ENCODE data around the gene MICOS13.
"Not testable (repeated sequence)": the region's sequence is repeated elsewhere in the genome, so short reads cannot be mapped to it uniquely, and the experiment has no call there.

The MICOS13 gene

DNA sequence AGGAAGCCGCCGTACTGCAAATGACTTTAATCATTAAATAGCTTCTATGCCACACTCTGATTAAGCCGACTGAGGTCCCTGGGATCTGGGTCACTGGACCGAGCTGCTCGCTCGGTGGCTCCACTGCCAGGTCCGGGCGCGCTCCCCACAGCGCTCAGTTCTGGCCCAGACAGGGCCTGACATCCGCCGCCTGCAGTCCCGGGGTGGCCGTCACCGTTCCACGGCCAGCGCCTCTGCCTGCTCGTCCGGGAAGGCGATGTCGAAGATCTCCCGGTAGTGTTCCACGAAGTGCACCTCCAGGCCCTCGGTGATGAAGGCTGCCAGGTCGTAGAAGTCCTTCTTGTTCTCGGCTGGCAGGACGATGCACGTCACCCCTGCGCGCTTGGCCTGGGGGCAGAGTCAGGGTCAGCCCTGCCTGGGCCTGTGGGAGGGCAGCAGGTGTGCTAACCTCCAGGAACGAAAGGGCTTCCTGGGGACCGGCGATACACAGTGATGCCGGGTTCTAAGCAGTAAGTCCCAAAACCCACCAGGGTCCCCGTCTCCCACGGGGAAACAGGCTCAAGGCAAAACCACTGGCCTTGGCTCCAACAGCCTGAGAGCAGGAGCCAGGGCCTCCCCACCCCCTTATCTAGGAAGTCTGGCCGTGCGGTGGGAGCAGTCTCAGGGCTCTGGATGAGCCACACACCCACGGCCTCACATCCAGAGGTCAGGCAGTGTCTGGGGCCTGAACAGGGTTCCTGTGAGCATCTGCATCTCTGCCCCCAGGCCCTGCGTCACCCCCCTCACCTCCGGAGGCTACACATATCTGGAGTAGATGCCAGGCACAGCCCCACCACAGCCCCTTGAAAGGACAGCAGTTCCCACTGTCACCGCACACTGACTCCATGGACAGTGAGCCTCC, 11.8 kb upstream of the MICOS13 start:
- Histone ChIP-seq H3K36me3 (ENCODE audit: insufficient read depth, low read length) (peaks cover 8% of the 10 kb centered on the region; the same call in 1 of the 2 replicates), H3K79me2 (ENCODE audit: control insufficient read depth, insufficient read depth, low read length, unreplicated experiment) (peaks cover 51% of the 10 kb centered on the region), H3K27ac (ENCODE audit: low read depth, low read length) (no peak overlapping the region; the same call in 1 of the 2 replicates), H3K4me3 (ENCODE audit: low read depth, low read length) (peak overlapping the region; percentile 90), H3K4me1 (ENCODE audit: control insufficient read depth, insufficient read depth, low read length, unreplicated experiment) (peaks cover 5% of the 10 kb centered on the region), H3K27me3 (ENCODE audit: insufficient read depth, low read length) (no peaks in the 10 kb centered on the region), H2AFZ (ENCODE audit: low read length, unreplicated experiment) (no peak overlapping the region)

DNA sequence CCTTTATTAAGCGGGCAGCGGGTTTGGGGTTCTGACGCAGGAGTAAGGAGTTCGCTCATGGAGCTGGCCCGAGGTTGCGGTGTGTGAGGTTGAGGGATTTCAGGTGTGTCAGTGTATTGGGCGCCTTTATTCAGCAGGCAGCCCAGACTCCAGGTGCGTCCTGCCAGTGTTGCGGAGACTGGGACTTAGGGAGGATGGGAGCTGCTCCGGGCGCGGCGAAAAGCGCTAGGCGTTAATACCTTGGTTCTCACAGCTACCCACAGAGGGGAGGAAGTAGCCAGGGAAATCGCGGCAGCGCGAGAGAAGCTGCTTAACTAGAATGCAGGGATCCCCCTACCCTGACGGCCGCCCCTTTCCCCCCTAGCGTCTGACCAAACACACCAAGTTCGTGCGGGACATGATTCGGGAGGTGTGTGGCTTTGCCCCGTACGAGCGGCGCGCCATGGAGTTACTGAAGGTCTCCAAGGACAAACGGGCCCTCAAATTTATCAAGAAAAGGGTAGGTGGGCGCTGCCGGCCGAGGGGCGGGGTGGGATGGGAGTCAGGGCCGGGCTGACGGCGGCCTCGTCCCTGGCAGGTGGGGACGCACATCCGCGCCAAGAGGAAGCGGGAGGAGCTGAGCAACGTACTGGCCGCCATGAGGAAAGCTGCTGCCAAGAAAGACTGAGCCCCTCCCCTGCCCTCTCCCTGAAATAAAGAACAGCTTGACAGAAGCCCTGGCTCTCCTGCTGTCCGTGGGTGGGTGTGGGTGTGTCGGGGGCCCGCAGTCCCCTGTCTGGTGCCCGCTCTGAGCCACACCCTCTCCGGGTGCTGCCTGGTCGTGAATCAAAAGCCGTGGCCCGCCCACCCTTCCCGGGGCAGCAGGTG, 10.9 kb upstream of the MICOS13 start:
- Histone ChIP-seq H3K79me2 (ENCODE audit: control insufficient read depth, insufficient read depth, low read length, unreplicated experiment) (peaks cover 51% of the 10 kb centered on the region), H3K36me3 (ENCODE audit: insufficient read depth, low read length) (peaks cover 8% of the 10 kb centered on the region; the same call in 1 of the 2 replicates), H3K27ac (ENCODE audit: low read depth, low read length) (peak overlapping the region; percentile 41)

GRCh38 chr19:5690125-5690954, 10.0 kb upstream of the MICOS13 start, which contains the start of gene RPL36:
Gene RPL36 (plus strand): TSS chr19:5690295. CDS start chr19:5690508, 213 bp downstream.
- Histone ChIP-seq H3K27ac (ENCODE audit: low read depth, low read length) (peak within 1 kb of the TSS; percentile 79), H3K4me1 (ENCODE audit: control insufficient read depth, insufficient read depth, low read length, unreplicated experiment) (peaks cover 5% of the 10 kb centered on the region), H3K27me3 (ENCODE audit: insufficient read depth, low read length) (no peaks in the 10 kb centered on the region), H3K79me2 (ENCODE audit: control insufficient read depth, insufficient read depth, low read length, unreplicated experiment) (peaks cover 51% of the 10 kb centered on the region), H2AFZ (ENCODE audit: low read length, unreplicated experiment) (no peak within 1 kb of the TSS), H3K4me3 (ENCODE audit: low read depth, low read length) (peak within 1 kb of the TSS; percentile 90), H3K36me3 (ENCODE audit: insufficient read depth, low read length) (peaks cover 8% of the 10 kb centered on the region; the same call in 1 of the 2 replicates)

More for the DNA sequence above, 10.9 kb upstream of the MICOS13 start:
- Histone ChIP-seq H3K4me1 (ENCODE audit: control insufficient read depth, insufficient read depth, low read length, unreplicated experiment) (peaks cover 5% of the 10 kb centered on the region), H3K27me3 (ENCODE audit: insufficient read depth, low read length) (no peaks in the 10 kb centered on the region), H2AFZ (ENCODE audit: low read length, unreplicated experiment) (no peak overlapping the region), H3K4me3 (ENCODE audit: low read depth, low read length) (peak overlapping the region; percentile 90)

- peaks cover 32% of the 10 kb centered on the region for H3K79me2 ChIP-seq (ENCODE audit: control insufficient read depth, insufficient read depth, low read length, unreplicated experiment)
- H3K4me1 ChIP-seq (ENCODE audit: control insufficient read depth, insufficient read depth, low read length, unreplicated experiment); H3K27ac ChIP-seq (ENCODE audit: low read depth, low read length); H3K27me3 ChIP-seq (ENCODE audit: insufficient read depth, low read length); H3K36me3 ChIP-seq (ENCODE audit: insufficient read depth, low read length); H2AFZ ChIP-seq (ENCODE audit: low read length, unreplicated experiment); H3K4me3 ChIP-seq (ENCODE audit: low read depth, low read length): not testable (repeated sequence)
These were observed 8.1 kb upstream of the MICOS13 start for GRCh38 chr19:5688262-5688881.

DNA sequence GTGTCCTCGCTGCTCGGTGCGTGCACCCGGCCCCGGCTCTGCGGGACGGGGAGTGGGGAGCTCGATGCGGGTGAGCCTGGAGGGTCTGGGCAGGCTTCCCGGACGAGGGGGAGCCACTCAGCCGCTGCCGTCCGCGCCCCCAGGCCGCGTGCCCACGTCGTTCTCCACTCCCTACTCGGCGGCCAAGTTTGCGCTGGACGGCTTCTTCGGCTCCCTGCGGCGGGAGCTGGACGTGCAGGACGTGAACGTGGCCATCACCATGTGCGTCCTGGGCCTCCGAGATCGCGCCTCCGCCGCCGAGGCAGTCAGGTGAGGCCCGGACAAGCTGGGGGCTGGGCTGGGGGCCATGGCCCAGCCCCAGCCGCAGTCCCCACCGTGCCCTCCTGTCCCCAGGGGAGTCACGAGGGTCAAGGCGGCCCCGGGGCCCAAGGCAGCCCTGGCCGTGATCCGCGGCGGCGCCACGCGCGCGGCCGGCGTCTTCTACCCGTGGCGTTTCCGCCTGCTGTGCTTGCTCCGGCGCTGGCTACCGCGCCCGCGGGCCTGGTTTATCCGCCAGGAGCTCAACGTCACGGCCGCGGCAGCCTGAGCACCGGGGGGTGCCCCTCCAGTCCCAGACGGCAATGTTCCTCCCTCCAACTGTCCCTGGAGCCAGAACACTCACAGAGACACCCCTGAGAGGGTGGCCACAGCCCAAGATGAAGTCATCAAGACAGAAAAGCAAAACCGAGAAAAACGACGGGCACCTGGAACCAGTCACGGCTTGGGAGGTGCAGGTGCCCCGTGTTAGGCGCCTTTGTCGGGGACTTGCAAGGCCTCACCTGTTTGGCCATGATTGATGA, 7.3 kb upstream of the MICOS13 start:
- H3K79me2 ChIP-seq (ENCODE audit: control insufficient read depth, insufficient read depth, low read length, unreplicated experiment), result peaks cover 24% of the 10 kb centered on the region
- H3K36me3 ChIP-seq (ENCODE audit: insufficient read depth, low read length), result no peaks in the 10 kb centered on the region
- peak overlapping the region; percentile 69 for H3K4me3 ChIP-seq (ENCODE audit: low read depth, low read length)
- peaks cover 5% of the 10 kb centered on the region for H3K4me1 ChIP-seq (ENCODE audit: control insufficient read depth, insufficient read depth, low read length, unreplicated experiment)
- H3K27ac ChIP-seq (ENCODE audit: low read depth, low read length), result no peak overlapping the region
- no peaks in the 10 kb centered on the region for H3K27me3 ChIP-seq (ENCODE audit: insufficient read depth, low read length)
- H2AFZ ChIP-seq (ENCODE audit: low read length, unreplicated experiment), result peak overlapping the region; percentile 60

GRCh38 chr19:5686647-5687359, 6.5 kb upstream of the MICOS13 start:
- Histone ChIP-seq H3K79me2 (ENCODE audit: control insufficient read depth, insufficient read depth, low read length, unreplicated experiment) (peaks cover 17% of the 10 kb centered on the region), H3K27ac (ENCODE audit: low read depth, low read length) (no peak overlapping the region), H3K4me3 (ENCODE audit: low read depth, low read length) (peak overlapping the region; percentile 81)

DNA sequence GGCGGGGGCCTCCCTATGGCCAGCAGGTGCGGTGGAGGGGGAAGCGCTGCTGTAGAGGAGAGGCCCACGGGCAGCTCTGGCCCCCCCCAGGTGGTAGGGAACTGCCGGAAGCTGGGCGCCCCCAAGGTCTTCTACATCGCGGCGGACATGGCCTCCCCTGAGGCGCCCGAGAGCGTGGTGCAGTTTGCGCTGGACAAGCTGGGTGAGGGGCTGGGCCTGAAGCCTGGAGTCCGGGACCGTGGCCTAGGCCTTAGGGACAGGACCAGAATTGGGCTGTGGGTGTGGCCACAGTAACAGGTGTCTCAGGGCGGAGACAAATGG, 6.0 kb upstream of the MICOS13 start:
- H2AFZ ChIP-seq (ENCODE audit: low read length, unreplicated experiment), result no peak overlapping the region
- H3K27me3 ChIP-seq (ENCODE audit: insufficient read depth, low read length), result no peaks in the 10 kb centered on the region
- no peak overlapping the region for H3K27ac ChIP-seq (ENCODE audit: low read depth, low read length)
- H3K79me2 ChIP-seq (ENCODE audit: control insufficient read depth, insufficient read depth, low read length, unreplicated experiment), result peaks cover 12% of the 10 kb centered on the region
- no peaks in the 10 kb centered on the region for H3K36me3 ChIP-seq (ENCODE audit: insufficient read depth, low read length)
- H3K4me3 ChIP-seq (ENCODE audit: low read depth, low read length), result peak overlapping the region; percentile 81; the same call in 1 of the 2 replicates
- H3K4me1 ChIP-seq (ENCODE audit: control insufficient read depth, insufficient read depth, low read length, unreplicated experiment), result no peaks in the 10 kb centered on the region

More at GRCh38 chr19:5686647-5687359, 6.5 kb upstream of the MICOS13 start:
- Histone ChIP-seq H3K36me3 (ENCODE audit: insufficient read depth, low read length) (no peaks in the 10 kb centered on the region), H3K4me1 (ENCODE audit: control insufficient read depth, insufficient read depth, low read length, unreplicated experiment) (peaks cover 1% of the 10 kb centered on the region), H3K27me3 (ENCODE audit: insufficient read depth, low read length) (no peaks in the 10 kb centered on the region), H2AFZ (ENCODE audit: low read length, unreplicated experiment) (peak overlapping the region; percentile 81)

DNA sequence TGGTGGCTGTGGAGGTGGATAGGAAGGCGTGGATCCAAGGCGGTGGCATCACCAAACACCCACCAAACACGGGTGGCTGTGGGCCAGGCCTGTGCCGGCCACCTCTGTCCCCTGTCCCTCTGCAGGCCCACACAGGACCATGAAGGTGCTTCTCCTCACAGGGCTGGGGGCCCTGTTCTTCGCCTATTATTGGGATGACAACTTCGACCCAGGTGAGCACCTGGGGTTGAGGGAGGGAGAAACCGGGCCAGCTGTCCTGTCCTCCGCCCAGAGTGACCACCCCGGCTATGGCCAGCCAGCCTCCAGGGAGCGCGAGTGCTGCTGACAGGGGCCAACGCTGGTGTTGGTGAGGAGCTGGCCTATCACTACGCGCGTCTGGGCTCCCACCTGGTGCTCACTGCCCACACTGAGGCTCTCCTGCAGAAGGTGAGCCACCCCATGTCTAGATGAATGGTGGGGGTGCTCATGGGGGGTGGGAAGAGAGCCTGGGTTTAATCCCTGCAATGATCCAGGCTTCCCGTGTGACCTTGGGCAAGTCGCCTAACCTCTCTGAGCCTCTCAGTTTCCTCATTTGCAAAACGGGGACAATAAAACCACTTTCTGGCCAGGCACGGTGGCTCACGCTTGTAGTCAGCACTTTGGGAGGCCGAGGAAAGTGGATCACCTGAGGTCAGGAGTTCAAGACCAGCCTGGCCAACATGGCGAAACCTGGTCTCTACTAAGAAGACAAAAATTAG, 4.5 kb upstream of the MICOS13 start:
- H3K79me2 ChIP-seq (ENCODE audit: control insufficient read depth, insufficient read depth, low read length, unreplicated experiment), result no peaks in the 10 kb centered on the region
- H2AFZ ChIP-seq (ENCODE audit: low read length, unreplicated experiment), result no peak overlapping the region
- no peaks in the 10 kb centered on the region for H3K27me3 ChIP-seq (ENCODE audit: insufficient read depth, low read length)
- H3K36me3 ChIP-seq (ENCODE audit: insufficient read depth, low read length), result no peaks in the 10 kb centered on the region
- no peak overlapping the region for H3K27ac ChIP-seq (ENCODE audit: low read depth, low read length)
- no peaks in the 10 kb centered on the region for H3K4me1 ChIP-seq (ENCODE audit: control insufficient read depth, insufficient read depth, low read length, unreplicated experiment)
- no peak overlapping the region for H3K4me3 ChIP-seq (ENCODE audit: low read depth, low read length)

All from ACC112 (cell line).